ENCODE measurements around the gene FGF5.
"Not testable (repeated sequence)": the region's sequence is repeated elsewhere in the genome, so short reads cannot be mapped to it uniquely, and the experiment has no call there.

FGF5 gene, protein sequence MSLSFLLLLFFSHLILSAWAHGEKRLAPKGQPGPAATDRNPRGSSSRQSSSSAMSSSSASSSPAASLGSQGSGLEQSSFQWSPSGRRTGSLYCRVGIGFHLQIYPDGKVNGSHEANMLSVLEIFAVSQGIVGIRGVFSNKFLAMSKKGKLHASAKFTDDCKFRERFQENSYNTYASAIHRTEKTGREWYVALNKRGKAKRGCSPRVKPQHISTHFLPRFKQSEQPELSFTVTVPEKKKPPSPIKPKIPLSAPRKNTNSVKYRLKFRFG

DNA sequence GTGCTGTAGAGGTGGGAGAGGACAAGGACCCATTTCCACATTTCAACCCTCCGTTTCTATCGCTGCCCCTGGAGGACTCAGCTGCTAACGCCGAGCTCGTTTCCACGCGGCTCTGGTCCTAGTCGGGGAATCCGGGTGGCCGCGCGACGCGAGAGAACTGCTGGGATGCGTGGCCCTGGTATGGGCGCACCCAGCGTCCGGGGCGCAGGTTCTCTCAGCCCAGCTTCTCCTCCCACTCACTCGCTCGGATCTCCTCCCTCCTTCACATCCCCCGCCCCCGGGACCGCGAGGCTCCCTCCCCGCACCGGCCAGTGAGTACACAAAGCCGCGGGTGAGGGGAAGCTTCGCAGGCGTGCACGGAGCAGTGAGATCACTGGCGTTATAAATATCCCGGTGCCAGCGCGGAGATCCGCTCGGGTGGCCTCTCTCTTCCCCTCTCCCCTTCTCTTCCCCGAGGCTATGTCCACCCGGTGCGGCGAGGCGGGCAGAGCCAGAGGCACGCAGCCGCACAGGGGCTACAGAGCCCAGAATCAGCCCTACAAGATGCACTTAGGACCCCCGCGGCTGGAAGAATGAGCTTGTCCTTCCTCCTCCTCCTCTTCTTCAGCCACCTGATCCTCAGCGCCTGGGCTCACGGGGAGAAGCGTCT is at the start of gene FGF5:
Gene FGF5, plus strand, starts transcription at position 412 of the 649 bp plus-strand sequence. Its CDS starts 161 bp downstream, at position 573.
- peak; percentile 70 for DNase-seq

DNA sequence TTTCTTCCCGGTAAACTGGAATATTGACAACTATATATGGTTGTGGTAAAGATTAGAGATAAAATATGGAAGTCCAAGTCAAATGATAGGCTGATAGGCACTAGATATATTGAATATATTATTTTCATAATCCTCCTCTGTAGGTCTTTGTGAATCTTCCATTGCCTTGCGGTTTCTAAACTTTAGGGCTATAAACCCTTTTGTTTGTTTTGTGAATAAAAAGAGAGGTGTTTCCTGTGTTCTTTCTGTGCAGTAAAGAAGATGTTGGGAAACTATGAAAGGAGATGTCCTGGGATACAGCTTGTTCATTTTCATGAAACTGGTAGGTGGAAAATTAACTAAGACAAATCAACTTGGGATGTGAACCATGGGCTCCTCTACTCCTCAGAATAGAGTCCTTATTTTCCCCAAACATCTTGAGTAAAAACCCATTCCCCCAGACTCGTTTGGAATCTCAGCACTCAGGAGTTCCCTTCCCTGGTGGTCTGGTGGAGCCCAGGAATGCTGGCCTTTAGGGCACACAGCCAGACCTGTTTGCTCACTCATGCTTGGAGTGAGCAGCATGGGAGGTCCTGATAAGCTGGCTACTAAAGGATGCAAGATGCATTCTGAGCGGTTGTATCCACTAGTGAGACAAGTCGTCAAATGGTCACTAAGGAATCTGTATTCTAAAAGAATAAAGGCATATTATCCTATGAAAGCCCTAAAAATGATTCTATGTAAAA is 47.0 kb upstream of the FGF5 start:
- no peak for DNase-seq

DNA sequence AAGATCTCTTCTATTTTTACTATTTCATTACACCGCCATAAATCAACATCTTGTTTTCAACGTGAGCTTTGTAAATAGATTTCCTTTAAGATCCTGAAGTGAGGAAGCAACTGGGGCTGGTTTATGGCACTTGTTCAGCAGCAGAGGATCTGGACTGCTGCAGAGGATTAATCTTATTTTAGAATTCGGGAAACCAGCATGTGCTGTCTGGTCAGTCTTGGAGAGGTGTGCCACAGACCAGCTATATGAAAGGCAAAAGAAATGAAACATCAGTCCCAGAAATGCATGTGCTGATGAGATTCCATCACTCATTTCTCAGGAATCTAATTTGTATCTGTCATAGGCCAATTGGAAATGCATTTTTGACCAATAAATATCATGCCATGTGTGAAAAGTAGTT is 45.8 kb upstream of the FGF5 start:
- DNase-seq: no peak

DNA sequence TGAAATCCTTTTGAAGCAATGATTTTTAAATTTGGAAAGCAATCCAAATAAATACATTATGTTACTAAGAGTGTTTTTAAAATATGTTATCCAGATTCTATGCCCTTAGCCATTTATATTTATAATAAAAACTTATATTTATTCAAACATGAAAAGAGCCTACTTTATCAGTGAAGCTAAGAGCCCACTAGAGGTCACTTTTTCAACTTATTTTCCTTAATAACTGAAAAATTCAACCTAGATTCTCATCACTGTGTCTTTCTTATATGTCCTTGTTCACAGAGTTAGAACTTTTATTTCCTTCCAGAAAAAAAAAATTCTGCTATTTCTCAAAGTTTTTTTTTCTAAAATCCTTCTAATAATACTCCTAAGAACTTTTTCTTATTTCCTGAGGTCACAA is 45.3 kb upstream of the FGF5 start:
- no peak for DNase-seq

DNA sequence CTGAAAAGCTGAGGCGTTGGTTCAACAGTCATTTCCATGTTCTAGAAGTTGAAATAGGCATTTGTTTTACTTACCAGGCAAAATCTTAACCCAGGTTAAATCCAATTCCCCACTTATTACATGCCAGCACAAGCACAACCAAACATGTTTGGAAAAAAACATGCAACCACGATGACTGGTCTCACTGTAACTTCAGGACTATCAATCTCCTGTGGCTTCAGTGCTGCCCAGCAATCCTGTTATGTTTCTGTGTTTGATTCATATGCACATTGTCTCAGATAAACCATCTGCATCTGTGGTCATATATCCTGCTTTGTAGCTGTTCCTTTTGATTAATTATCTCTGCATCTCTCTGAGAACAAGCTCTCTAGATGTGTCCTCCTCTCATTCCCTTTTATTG is 40.9 kb upstream of the FGF5 start:
- no peak for DNase-seq

DNA sequence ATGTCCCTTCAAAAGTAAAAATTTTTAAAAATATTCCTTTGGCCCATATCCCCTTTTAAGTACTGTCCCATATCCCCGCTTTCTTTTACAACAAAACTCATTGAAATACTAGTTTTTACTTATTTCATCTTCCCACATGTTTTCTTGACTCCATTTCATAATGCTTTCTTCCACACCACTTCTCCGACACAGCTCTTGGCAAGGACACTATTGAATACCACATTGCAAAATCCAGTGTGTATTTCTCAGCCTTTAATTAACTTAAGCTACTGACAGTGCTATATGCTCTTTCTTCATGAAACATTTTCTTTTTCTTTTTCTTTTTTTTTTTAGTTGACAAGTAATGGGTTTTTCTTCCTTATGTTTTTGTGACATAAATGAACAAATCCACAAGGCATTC is 40.4 kb upstream of the FGF5 start:
- no peak for DNase-seq

DNA sequence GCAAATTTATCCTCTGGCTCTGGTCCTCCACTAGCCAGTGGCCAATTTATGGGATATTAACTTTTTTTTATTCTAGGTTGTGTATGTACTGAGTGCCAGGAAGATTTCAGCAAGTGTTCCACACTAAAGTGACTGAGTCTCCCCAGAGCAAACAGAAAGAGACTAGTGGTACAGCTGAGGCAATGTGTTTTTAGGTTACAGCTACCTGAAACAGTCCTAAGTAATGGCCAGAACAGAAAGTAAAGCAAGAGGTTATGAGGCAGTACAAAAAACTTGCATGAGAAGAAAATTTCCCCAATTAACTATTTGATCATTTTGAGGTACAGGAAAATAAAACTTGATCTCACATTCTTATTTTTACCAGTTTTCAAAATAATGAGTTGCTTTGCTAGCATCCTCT is 38.0 kb upstream of the FGF5 start:
- no peak for DNase-seq

DNA sequence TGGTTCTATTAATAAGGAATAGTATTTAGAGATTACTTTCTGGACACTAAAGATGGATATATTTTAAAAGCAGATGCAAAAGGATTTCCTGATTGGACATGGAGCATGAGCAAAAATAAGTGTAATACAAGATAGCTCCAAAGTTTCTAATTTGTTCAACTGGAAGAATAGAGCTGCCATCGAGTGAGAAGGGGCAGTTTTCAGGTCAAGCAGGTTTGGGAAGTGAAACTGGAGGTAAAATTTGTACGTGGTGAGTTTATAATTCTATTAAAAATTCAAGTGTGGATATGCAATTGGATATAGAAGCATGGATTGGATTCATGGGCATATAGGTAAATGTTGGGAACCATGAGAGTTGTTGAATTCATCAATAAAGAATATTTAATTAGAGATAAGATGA is 37.3 kb upstream of the FGF5 start:
- no peak for DNase-seq

DNA sequence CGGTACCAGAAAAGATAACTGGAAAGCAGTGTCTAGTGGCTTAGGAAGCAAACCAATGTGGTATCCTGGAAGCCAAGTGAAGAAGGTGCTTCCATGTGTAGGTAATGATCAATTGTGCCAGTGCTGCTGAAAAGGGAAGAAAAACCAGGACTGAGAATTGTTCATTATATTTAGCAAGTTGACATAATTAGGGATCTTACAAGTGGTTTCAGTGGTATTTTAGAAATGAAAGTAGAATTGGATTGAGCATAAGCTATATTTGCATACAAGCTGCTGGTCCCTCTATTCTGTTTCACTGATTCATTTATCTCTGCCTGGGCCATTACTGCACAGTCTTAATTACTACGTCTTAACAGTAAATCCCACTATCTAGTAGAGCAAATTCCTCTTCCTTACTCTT is 36.9 kb upstream of the FGF5 start:
- no peak for DNase-seq

DNA sequence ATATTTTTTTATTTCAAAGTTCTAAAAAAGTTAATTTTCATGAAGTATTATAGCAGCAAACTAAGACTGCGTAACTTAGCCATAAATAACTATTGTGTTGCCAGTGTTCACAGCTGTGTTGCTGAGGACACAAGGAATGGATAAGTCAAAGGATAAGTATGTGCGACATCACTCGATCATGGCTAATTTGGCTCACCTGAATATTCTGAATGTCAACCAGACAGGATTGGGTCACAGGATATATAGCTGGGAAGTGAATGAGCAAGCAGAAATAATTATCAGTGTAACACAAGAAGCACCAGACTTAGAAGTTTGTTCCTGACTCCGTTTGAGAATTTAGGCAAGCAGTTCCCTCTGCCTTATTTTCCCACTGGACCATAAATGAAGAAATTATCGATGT is 35.3 kb upstream of the FGF5 start:
- DNase-seq: no peak

DNA sequence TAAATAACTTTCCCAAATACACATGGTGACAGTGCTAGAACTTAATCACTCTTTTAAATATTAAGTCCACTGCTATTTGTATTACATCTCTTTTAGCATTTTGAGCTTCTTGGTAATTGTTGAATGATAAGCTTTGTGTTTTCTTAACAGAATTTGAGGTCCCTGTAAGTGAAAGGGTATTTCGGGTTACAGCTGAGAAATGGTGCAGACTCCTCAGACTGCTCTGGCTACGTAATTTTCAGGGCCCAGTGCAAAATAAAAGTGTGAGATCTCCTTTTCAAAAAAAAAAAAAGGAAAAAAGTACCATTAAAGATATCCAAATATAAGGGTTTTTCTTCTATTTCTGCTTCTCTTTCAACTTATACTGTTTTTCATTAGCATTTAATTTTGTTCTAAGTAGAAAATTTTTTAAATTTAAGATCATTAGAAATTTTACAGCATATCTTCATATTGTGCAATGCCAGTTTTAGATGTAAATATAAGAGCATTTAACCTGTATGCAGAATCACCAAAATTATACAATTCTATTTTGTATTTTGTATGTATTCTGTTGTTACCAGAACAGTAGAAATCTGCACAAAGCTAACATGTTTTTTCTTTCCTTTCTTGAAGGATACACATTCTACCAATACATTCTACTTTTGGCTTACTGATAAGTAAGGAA is 33.6 kb upstream of the FGF5 start:
- DNase-seq: no peak

DNA sequence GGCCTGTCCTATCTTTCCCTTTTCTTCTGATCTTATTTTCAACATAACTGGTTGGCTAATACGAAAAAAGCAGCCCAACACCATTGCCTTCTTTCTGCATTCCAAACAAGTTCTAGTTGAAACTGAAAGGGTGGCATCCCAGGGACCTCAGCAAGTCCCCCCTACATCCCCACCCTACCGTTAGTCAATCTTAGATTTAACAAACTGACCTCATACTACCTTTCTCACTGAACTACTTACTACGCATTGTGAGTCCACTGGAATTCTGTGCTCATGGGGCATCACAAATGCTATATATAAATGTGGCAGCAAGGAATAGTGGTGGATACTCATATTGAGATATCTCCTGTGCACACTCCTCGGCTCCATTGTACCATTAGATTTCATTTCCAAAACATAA is 33.1 kb upstream of the FGF5 start:
- no peak for DNase-seq

DNA sequence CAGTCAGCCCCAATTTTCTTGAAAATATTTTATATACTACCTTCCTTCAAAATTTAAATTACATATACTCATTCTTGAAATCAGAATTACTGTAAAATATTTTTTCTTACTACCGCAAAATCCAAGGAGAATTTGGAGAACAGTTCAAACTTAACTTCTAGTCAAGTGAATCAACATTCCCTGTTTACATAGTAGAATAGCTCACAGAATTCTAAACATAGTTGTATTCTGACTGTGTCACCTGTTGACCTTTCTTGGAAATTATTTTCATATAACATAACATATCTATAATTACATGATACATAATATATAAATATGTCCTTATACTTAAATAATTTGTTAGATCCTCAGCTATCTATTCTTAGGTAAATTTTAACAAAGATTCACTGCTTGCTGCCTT is 31.0 kb upstream of the FGF5 start:
- no peak for DNase-seq

DNA sequence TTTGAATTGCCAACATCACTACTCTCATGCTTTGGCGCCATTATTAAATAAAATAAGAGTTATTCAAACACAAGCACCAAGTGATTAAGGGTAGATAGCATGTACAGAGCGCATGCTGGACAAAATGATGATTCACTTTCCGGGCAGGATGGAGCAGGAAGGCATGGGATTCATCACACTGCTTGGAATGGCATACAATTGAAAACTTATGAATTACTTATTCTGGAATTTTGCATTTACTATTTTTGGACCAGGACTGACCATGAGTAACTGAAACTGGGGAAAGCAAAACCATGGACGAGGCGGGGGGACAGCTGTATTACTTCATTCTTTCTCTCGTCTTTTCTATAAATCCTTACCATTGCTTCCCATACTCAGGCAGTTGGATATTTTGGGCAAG is 28.5 kb upstream of the FGF5 start:
- DNase-seq: no peak

DNA sequence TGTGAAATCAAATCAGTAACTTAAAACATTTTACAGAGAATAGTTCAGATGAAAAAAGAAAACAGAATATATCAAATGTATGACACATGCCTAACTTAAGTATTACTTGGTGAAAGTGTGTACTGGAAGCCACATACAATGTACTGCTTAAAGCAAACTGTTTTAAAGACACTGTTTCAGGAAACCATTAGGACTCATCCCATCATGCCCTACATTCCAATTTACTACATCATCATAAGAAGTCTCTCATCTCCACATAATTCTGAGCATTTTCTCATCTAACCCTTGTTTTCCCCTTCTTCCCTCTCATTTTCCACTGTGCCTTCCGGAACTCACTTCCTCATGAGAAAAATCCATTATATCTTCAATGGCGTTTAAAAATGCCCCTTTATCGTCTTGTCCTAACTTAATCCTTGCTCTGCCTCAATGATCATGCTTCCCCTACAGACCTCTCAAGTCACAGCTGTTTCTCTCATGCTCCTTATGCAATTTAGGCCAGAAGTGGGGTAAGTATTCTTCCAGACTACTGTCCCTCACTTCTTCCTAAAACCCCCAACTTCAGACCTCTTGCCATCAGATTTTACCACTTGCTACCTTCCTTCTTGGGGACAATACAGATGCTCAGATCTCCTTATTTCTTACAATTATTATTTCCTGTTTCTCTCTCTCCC is 26.8 kb upstream of the FGF5 start:
- DNase-seq: no peak

DNA sequence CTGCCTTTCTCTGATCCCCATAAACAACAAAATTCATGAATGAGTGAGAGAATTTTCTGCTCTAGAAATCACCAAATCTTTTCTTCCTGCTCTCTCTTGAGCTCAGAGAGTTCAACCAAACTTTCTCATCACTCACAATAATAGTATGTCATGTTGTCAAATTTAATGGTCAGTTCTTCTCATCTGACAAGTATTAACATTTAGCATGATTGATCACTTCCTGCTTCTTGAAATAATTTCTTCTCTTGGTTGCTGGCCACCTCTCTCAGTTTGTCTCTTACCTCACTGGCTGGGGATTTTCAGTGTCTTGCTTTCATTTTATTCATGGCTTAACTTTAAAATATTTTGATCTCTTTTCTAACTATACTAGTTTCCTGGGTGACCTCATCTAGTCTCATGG is 25.5 kb upstream of the FGF5 start:
- DNase-seq: no peak

DNA sequence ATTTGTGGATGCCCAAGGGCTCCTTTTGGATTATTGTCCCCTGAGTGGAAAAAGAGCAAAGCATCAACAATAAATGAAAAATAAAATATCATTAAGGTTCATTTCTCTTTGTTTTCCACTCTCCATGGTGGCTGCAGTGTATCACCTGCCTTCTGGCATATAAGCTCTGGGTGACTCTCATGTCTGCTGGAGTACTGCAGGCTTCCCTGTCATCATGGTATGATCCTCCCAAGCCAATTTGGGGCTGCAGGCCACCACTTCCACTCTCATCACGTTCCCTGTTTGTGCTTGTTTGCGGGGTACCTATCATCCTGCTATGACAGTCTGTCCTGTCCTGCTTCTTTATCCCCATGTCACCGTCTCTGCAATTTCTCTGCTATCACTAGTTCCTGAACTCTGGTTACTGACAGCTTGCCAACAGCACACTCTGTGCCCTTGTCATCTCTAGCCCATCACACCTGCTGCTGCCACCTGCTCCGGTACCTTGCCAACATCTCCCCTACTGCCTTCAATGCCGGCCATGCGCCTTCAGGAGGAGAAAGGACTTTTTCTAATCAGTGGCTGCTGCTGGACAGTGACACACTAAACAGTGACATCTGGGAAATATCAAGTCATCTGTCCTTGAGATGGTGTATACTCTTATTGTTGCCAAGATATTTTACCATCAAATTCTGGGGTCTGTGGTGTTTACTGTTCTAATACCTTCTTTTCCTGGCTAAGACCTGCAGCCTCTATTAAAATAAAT is 23.0 kb upstream of the FGF5 start:
- DNase-seq: no peak

DNA sequence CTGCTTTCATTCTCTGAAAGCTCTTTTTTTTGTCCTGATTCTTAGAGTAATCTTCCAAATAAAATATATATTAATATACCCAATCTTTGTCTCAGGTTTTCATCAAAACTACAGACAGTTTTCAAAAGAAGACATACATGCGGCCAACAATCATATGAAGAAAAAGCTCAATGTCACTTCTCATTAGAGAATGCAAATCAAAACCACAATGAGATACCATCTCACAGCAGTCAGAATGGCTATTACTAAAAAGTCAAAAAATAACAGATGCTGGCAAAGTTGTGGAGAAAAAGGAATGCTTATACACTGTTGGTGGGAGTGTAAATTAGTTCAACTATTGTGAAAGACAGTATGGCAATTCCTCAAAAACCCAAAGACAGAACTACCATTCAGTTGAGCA is 19.0 kb upstream of the FGF5 start:
- DNase-seq: not testable (repeated sequence)

DNA sequence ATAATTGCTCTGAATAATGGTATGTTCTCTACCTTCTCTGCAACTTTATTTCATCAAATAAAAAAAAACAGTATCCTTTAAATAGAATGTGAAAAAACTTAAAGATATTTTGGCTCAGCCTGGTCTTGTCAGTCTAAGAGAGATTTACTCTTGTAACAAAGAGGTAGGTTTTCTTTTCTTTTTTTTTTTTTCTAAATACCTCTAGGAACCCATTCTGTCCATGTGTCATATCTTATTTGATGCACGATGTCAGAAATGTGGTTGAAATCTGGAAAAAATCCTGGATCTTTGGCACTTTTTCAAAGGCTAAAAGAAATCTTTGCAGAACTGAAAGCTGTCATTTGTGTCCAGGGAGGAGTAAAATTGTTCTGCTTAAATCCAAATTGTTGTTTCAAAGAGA is 17.3 kb upstream of the FGF5 start:
- no peak for DNase-seq

DNA sequence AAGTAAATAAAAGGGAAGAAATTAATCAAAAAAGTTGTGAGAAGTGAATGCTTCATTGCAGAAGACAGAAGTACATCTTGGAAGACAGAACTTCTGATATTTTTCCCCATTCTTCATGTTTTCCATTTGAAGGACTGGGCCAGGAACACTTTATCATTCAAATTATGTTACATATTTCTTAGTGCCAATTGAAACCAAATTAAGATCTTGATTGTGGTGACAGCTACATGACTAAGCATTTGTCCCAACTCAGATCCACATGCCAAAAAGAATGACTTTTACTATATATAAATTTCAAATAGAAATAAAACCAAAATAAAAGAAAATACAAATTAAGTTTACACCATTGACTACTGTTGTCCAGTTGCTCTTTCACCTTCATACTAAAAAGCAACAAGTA is 14.0 kb upstream of the FGF5 start:
- DNase-seq: no peak

DNA sequence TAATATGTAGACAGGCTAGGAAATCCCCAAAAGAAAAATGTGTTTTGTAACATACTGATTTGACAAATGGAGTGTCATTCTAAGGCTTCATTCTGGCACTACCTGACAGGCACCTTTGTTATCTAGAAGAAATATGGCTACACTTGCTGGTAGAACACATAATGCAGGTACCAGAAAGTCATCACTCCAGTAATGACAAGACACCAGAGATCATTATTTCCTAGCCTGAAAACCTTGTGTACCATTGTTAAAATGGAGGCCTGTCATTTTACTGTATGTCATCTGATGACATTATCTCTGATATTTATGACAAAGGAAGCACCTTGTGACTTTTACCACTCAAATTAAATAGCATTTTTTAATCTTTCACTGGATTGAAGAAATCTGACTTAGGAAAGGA is 13.5 kb upstream of the FGF5 start:
- DNase-seq: no peak

DNA sequence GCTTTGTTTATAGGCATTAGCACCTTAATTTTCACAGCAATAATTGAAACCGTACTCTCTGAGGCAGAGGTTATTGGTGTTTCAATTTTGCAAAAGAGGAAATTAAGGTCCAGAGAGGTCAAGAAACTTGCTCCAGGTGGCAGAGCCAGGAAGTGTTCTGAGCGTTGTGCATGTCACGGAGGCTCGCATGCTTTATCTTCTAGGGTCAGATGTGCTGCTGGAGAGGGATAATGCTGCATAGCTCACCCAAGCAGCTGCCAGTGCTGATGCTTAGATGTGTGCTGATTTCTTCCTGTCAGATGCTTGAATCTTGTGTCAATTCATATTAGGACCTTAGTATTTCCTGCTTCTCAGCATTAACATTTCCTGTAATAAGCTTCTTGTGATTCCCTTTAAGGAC is 13.0 kb upstream of the FGF5 start:
- DNase-seq: no peak

DNA sequence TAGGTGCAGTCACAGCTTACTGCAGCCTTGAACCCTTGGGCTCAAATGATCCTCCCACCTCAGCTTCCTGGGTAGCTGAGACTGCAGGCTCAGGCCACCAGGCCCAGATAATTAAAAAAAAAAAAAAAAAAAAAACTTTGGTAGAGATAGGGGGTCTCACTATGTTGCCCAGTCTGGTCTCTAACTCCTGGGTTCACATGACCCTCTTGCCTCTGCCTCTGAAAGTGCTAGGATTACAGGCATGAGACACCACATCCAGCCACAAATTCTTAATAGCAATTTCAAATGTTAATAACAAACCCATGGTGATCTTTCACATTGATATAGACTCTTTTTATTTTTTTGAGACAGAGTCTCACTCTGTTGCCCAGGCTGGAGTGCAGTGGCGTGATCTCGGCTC is 12.3 kb upstream of the FGF5 start:
- DNase-seq: no peak
